HFF-Myc (cell line): Measurements from ENCODE around the gene ADRM1.

ENCODE experiments used
- DNase-seq: peaks from one replicate; pipeline ENCODE4 v3.0.0-alpha.2; 2011; ENCODE audit warnings: low read depth; ENCODE audit errors: extremely low read depth
- H3K4me3 ChIP-seq: replicated peaks from 2 replicates; pipeline ENCODE4 v1.5.1; 2011; ENCODE audit warnings: low read depth, mild to moderate bottlenecking, control low read depth, low read length
- CTCF ChIP-seq: IDR thresholded peaks from 2 replicates; pipeline ENCODE4 v1.5.1; 2012; ENCODE audit warnings: mild to moderate bottlenecking, low read depth, low read length, control low read depth; ENCODE audit errors: missing control alignments

The ADRM1 gene

GRCh38 chr20:62334881-62335280 lies 32.1 kb downstream of the ADRM1 start:
- no peak for DNase-seq
- TF ChIP-seq CTCF: no peak
- no peak overlapping the region for H3K4me3 ChIP-seq

- TF ChIP-seq CTCF: no peak
- no peak overlapping the region for H3K4me3 ChIP-seq
- no peak for DNase-seq
Measured at GRCh38 chr20:62335532-62335931, 32.7 kb downstream of the ADRM1 start.

GRCh38 chr20:62336329-62336728 lies 33.5 kb downstream of the ADRM1 start:
- no peak for DNase-seq
- no peak overlapping the region for H3K4me3 ChIP-seq
- TF ChIP-seq CTCF: no peak

GRCh38 chr20:62336775-62337557 lies 34.2 kb downstream of the ADRM1 start:
- TF ChIP-seq CTCF: no peak
- DNase-seq: no peak
- no peak overlapping the region for H3K4me3 ChIP-seq

GRCh38 chr20:62337558-62338293 lies 34.9 kb downstream of the ADRM1 start:
- H3K4me3 ChIP-seq: no peak overlapping the region
- TF ChIP-seq CTCF: no peak
- DNase-seq: no peak

- TF ChIP-seq CTCF: no peak
- no peak overlapping the region for H3K4me3 ChIP-seq
- DNase-seq: no peak
Measured at GRCh38 chr20:62338294-62338620, 35.5 kb downstream of the ADRM1 start.
